SK-N-DZ (cell line): ENCODE data around the gene STRADA.
"Not testable (repeated sequence)": the region's sequence is repeated elsewhere in the genome, so short reads cannot be mapped to it uniquely, and the experiment has no call there.

Experiments used
- DNase-seq: peaks from one replicate; pipeline ENCODE4 v3.0.0-alpha.2; 2015; ENCODE audit warnings: low spot score

Gene STRADA

GRCh38 chr17:63758428-63758827 is 16.8 kb upstream of the STRADA start:
- DNase-seq: no peak

- no peak for DNase-seq
Observed at GRCh38 chr17:63754046-63754445, 12.4 kb upstream of the STRADA start.

GRCh38 chr17:63753215-63753614 is 11.6 kb upstream of the STRADA start:
- no peak for DNase-seq

- no peak for DNase-seq
Observed at GRCh38 chr17:63752707-63753106, 11.1 kb upstream of the STRADA start.

GRCh38 chr17:63751806-63752205 is 10.2 kb upstream of the STRADA start:
- no peak for DNase-seq

- DNase-seq: no peak
Observed at GRCh38 chr17:63741143-63741407, 524 bp downstream of the STRADA start.

- DNase-seq: no peak
Observed at GRCh38 chr17:63740464-63741142, 996 bp downstream of the STRADA start.

- no peak for DNase-seq
Observed at GRCh38 chr17:63735691-63736090, 5.9 kb downstream of the STRADA start.

GRCh38 chr17:63722403-63722802 is 19.2 kb downstream of the STRADA start:
- DNase-seq: no peak

- not testable (repeated sequence) for DNase-seq
Observed at GRCh38 chr17:63720194-63720593, 21.4 kb downstream of the STRADA start.

GRCh38 chr17:63718988-63719387 is 22.6 kb downstream of the STRADA start:
- DNase-seq: no peak

GRCh38 chr17:63716426-63716825 is 25.2 kb downstream of the STRADA start:
- DNase-seq: no peak

- no peak for DNase-seq
Observed at GRCh38 chr17:63714550-63715277, 26.9 kb downstream of the STRADA start.

- DNase-seq: no peak
Observed at GRCh38 chr17:63709110-63709509, 32.5 kb downstream of the STRADA start.

GRCh38 chr17:63707151-63707550 is 34.4 kb downstream of the STRADA start:
- no peak for DNase-seq

GRCh38 chr17:63706336-63707082 is 35.1 kb downstream of the STRADA start:
- DNase-seq: no peak

- no peak for DNase-seq
Observed at GRCh38 chr17:63705657-63706056, 35.9 kb downstream of the STRADA start.

GRCh38 chr17:63704836-63705235 is 36.8 kb downstream of the STRADA start:
- DNase-seq: no peak

GRCh38 chr17:63704259-63704576 is 37.4 kb downstream of the STRADA start:
- no peak for DNase-seq

GRCh38 chr17:63703556-63704258 is 37.9 kb downstream of the STRADA start:
- no peak for DNase-seq

- no peak for DNase-seq
Observed at GRCh38 chr17:63703029-63703428, 38.6 kb downstream of the STRADA start.

- DNase-seq: no peak
Observed at GRCh38 chr17:63702721-63703015, 38.9 kb downstream of the STRADA start.
